HL-60/S4 (cell line): Measurements from ENCODE around the gene PEX6.

Experiments used
- in situ Hi-C: fragments of 300-500 bp; cut with MboI; formaldehyde crosslinking; loops from 2 replicates; pipeline ENCODE4 v1.14.3; 2022; ENCODE audit warnings: low sequenced_read_pairs

The PEX6 gene, protein sequence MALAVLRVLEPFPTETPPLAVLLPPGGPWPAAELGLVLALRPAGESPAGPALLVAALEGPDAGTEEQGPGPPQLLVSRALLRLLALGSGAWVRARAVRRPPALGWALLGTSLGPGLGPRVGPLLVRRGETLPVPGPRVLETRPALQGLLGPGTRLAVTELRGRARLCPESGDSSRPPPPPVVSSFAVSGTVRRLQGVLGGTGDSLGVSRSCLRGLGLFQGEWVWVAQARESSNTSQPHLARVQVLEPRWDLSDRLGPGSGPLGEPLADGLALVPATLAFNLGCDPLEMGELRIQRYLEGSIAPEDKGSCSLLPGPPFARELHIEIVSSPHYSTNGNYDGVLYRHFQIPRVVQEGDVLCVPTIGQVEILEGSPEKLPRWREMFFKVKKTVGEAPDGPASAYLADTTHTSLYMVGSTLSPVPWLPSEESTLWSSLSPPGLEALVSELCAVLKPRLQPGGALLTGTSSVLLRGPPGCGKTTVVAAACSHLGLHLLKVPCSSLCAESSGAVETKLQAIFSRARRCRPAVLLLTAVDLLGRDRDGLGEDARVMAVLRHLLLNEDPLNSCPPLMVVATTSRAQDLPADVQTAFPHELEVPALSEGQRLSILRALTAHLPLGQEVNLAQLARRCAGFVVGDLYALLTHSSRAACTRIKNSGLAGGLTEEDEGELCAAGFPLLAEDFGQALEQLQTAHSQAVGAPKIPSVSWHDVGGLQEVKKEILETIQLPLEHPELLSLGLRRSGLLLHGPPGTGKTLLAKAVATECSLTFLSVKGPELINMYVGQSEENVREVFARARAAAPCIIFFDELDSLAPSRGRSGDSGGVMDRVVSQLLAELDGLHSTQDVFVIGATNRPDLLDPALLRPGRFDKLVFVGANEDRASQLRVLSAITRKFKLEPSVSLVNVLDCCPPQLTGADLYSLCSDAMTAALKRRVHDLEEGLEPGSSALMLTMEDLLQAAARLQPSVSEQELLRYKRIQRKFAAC

DNA sequence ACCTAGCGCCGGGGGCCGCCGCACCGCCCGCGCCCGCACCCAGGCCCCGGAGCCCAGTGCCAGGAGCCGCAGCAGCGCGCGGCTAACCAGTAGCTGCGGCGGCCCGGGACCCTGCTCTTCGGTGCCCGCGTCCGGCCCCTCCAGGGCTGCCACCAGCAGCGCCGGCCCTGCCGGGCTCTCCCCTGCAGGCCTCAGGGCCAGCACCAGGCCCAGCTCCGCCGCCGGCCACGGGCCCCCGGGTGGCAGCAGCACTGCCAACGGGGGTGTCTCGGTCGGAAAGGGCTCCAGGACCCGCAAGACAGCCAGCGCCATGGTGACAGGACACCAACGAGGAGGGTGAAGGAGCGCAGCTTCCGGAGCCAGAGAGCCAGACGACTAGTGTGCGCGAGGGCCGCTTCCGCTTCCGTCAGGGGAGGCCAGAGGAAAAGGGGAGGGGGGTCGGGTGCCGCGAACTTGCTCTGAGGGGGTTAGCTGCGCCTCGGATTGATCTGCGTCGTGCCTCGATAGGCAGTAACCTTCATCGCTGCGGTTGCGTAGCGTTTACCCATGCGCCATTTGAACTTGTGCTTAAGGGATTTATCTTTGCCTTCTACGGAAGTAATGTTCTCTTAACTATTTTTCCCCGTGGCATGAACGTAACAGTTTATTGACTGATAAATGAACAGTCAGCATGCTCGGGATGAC is at the start of gene PEX6:
Gene PEX6 (minus strand): TSS at position 343 of the 684 bp plus-strand sequence. CDS start 31 bp downstream, at position 312.
- in situ Hi-C loops: no loop called here

- in situ Hi-C loops: no loop called here
Measured at GRCh38 chr6:43026365-43026764, 47.4 kb upstream of the PEX6 start.

- in situ Hi-C loops: no loop called here
Measured at GRCh38 chr6:43024436-43024835, 45.5 kb upstream of the PEX6 start.

DNA sequence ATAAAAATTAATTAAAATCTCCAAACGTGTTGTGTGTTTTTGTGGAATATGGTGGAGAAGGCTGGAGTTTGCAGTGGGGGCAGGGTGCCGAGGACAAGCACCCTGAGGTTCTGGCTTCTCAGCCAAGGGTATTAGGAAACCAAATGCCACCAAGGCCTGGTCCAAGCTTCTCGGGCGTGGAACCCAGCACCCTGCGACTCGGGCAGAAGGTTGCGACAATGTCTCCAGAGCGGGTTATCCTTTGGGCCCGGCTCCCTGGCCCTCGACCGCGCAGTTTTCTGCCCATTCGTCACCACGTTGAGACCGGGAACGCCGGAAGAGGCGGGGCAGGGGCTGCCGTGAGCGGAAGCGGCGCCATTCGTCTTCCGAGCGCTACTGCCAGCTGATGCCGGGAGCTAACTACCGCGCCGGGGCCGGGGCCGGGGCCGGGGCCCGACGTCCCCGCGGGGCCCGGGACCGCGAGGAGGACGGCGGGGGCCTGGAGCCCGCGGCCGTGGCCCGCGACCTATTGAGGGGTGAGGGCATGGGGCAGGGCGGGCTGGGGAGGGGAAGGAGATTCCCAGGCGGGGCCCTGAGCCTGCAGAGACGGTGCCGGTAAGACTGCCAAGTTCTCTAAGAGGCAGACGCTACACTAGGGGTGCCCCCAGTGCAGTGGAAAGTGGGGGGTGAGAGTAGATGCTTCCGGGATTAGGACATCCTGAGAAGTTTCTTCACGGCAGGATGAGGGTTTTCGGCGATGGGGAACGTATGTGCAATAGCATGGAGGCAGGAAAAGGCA is 42.5 kb upstream of the PEX6 start, which contains the start of gene RRP36:
Gene RRP36 (plus strand): TSS at position 354 of the 778 bp plus-strand sequence. CDS start 32 bp downstream, at position 386.
- in situ Hi-C loops: no loop called here

GRCh38 chr6:43020847-43021246 is 41.9 kb upstream of the PEX6 start:
- in situ Hi-C loops: no loop called here

DNA sequence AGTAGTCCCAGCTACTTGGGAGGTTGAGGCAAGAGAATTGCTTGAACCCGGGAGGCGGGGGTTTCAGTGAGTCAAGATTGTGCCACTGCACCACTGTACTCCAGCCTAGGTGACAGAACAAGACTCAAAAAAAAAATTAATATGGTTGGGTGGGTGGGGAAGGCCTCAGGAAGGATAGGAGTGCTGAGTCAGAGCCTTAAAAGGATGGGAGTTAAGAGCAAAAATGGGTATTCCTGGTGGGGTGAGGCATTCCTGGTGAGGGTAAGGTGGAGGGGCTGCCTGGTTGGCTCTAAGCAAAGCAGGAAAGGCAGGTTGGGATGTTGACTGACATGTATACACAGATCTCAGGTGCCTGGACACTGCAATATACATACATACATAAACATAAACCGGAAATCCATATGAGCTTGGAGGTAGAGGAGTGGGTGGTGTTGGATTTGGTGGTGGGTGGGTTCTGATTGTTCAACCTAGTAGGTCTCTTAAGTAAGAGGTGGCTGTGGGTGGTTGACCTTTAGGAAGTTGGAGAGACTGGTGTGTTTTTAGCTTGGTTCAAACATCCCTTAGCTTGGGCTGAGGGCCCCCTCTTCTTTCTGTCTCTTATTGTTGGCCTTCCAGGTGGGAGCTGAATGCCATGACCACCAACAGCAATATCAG is 41.2 kb upstream of the PEX6 start:
- in situ Hi-C loops: no loop called here

- in situ Hi-C loops: no loop called here
Measured at GRCh38 chr6:43019152-43019551, 40.2 kb upstream of the PEX6 start.

DNA sequence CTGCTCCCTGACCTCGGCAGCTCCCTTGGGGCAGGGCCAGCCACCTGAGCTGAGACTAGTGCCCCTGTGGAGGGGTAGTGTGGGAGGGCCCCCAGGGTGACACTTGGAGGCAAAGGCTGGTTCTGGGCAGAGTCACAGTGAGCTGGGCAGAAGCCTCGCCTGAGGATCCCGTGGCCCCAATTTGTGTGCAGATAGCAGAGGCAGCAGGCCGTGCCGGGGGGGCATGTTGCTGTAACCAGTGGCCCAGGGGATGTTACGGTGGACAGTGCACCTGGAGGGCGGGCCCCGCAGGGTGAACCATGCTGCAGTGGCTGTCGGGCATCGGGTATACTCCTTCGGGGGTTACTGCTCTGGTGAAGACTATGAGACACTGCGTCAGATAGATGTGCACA is 38.0 kb upstream of the PEX6 start:
- in situ Hi-C loops: no loop called here

- in situ Hi-C loops: no loop called here
Measured at GRCh38 chr6:43016176-43016942, 37.4 kb upstream of the PEX6 start.

GRCh38 chr6:43014434-43014909 is 35.5 kb upstream of the PEX6 start:
- in situ Hi-C loops: no loop called here

- in situ Hi-C loops: no loop called here
Measured at GRCh38 chr6:43013843-43014433, 35.0 kb upstream of the PEX6 start, which contains the start of the genes KLHDC3 and MEA1. KLHDC3 (plus strand) TSS chr6:43014249; CDS start chr6:43017193, 2,944 bp downstream. MEA1 (minus strand) TSS chr6:43013946; CDS start chr6:43013813, 133 bp downstream.

DNA sequence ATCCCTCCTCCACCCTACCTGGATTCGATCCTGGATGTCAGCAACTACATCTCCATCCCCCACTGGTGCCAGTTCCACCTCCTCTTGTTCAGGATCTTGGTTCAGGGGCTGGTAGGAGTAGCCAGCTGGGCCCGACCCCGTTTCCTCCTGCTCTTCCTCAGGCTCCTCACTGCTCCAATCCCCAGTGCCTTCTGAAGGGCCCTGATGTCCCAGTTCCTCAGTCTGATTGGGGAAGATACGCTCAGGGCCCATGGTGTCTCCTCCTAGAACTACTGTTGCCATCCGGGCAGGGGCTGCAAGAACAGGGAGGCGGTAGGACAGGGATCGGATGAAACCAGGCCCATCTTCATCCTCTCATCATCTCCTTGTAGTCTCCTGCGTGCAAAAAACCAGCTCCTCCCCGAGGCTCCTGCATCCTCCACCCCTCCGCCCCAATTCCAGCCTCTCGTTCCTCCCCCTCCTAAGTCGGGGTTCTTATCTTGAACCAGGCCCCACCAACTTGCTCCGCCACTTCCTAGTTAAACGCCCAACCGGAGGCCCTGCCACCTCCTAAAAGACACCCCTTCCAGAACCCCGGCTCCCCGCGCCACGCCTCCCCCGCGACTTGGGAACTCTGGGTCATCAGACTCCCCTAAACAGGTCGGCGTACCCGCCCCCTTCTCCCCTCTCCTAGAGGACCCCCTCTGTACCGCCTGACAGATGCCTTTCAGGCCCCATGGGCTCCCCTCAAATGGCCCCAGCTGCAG is 34.3 kb upstream of the PEX6 start:
- in situ Hi-C loops: no loop called here

- in situ Hi-C loops: no loop called here
Measured at GRCh38 chr6:43012364-43012763, 33.4 kb upstream of the PEX6 start.

- in situ Hi-C loops: no loop called here
Measured at GRCh38 chr6:43011207-43011606, 32.2 kb upstream of the PEX6 start.

- in situ Hi-C loops: no loop called here
Measured at GRCh38 chr6:43009124-43009523, 30.1 kb upstream of the PEX6 start.

- in situ Hi-C loops: no loop called here
Measured at GRCh38 chr6:43007126-43007525, 28.1 kb upstream of the PEX6 start.

- in situ Hi-C loops: no loop called here
Measured at GRCh38 chr6:43006251-43006650, 27.3 kb upstream of the PEX6 start.

GRCh38 chr6:43005844-43006243 is 26.9 kb upstream of the PEX6 start:
- in situ Hi-C loops: no loop called here
